Karpas-422 (cell line): ENCODE results near the gene HTR1B. TPM values are rescaled to one million over a fixed set of nuclear protein-coding genes. Genes with fewer than 3 reads are reported as not detected.

Experiments used
- DNase-seq: peaks from one replicate; pipeline ENCODE4 v3.0.0-alpha.2; 2015
- H2AFZ ChIP-seq: fragments of 200-600 bp; sonication (generic); 2 replicates; pipeline ENCODE4 v1.6.1; 2014; ENCODE audit warnings: antibody characterized with exemption, low read length, mixed read lengths
- H3K27ac ChIP-seq: fragments of 200-600 bp; sonication (generic); 2 replicates; pipeline ENCODE4 v1.5.1; 2014; ENCODE audit warnings: mild to moderate bottlenecking, low read length, moderate library complexity
- H3K27me3 ChIP-seq: fragments of 200-600 bp; sonication (generic); 2 replicates; pipeline ENCODE4 v1.6.1; 2014; ENCODE audit warnings: low read length, mixed read lengths
- H3K36me3 ChIP-seq: fragments of 200-600 bp; sonication (generic); 2 replicates; pipeline ENCODE4 v1.6.1; 2014; ENCODE audit warnings: low read length, mixed read lengths; ENCODE audit not compliant: insufficient read depth
- H3K4me1 ChIP-seq: fragments of 200-600 bp; sonication (generic); 2 replicates; pipeline ENCODE4 v1.6.1; 2014; ENCODE audit warnings: mild to moderate bottlenecking, low read length, mixed read lengths
- H3K4me2 ChIP-seq: fragments of 200-600 bp; sonication (generic); 2 replicates; pipeline ENCODE4 v1.6.1; 2014; ENCODE audit warnings: low read length, low read depth, mild to moderate bottlenecking; ENCODE audit not compliant: poor library complexity, severe bottlenecking
- H3K4me3 ChIP-seq: fragments of 200-600 bp; sonication (generic); 2 replicates; pipeline ENCODE4 v1.5.1; 2014; ENCODE audit warnings: mild to moderate bottlenecking, antibody characterized with exemption, low read length, mixed read lengths
- H3K79me2 ChIP-seq: fragments of 200-600 bp; sonication (generic); 2 replicates; pipeline ENCODE4 v1.6.1; 2014; ENCODE audit warnings: mild to moderate bottlenecking, low read length, mixed read lengths
- H3K9ac ChIP-seq: fragments of 200-600 bp; sonication (generic); 2 replicates; pipeline ENCODE4 v1.6.0; 2014; ENCODE audit warnings: low read length
- H3K9me2 ChIP-seq: fragments of 200-600 bp; sonication (generic), shearing (Covaris generic); replicated peaks from 2 replicates; pipeline ENCODE4 v1.6.0; 2014; ENCODE audit warnings: mild to moderate bottlenecking, low read length, moderate library complexity; ENCODE audit not compliant: insufficient read depth
- H3K9me3 ChIP-seq: fragments of 300-700, 200-600 bp; sonication (generic); 2 replicates; pipeline ENCODE4 v1.6.1; 2014; ENCODE audit warnings: low read length, mixed read lengths
- H4K20me1 ChIP-seq: fragments of 200-600 bp; sonication (generic); 2 replicates; pipeline ENCODE4 v1.6.1; 2014; ENCODE audit warnings: mild to moderate bottlenecking, antibody characterized with exemption, low read length, low read depth; ENCODE audit not compliant: insufficient read depth
- total RNA-seq: library from RNA; depleted of rRNA; stranded (reverse); fragments of >200 nt; shearing (Covaris generic); gene quantifications from 2 replicates; pipeline ENCODE4 v1.2.3, GENCODE V29; 2014; ENCODE audit warnings: low replicate concordance; rRNA removed

The HTR1B gene
- total RNA-seq, result not detected in 2 replicates

DNA sequence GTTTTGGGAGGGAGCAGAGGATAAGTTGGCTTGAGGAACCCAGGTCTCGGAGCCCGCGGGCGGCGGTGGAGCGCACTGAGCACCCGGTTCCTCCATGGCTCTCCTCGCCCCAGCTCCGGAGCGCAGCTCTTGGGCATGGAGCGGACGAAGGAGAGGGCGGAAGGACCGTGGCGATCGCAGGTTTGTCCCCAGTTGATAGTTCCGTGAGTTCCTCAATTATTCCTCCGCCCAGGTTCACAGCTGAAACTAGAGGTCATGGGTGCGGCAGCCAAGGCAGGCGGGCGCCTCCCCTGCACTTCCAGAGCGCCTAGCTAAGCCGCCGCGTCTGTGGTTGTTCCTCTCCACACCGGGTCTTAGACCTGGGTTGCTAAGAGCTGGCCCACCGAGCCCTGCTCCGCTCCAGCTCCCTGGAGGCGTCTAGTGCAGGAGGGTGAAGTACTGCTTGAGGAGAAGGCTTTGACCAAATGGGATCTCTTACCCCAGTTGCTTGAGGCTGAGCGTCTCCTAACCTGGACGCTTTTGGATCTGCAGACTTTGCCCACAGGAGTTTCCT, at the start of gene HTR1B:
Gene HTR1B (minus strand): TSS at position 184 of the 553 bp plus-strand sequence. CDS start 88 bp downstream, at position 96.
- no peak for DNase-seq
- Histone ChIP-seq H4K20me1 (no peaks in the 10 kb centered on the region), H3K27me3 (no peaks in the 10 kb centered on the region), H3K79me2 (no peaks in the 10 kb centered on the region), H3K36me3 (no peaks in the 10 kb centered on the region), H3K4me1 (no peaks in the 10 kb centered on the region), H3K9me2 (no peaks in the 10 kb centered on the region), H3K9me3 (peaks cover 3% of the 10 kb centered on the region; the same call in 1 of the 2 replicates), H3K4me3 (no peak within 1 kb of the TSS), H3K27ac (no peak within 1 kb of the TSS), H3K9ac (no peak within 1 kb of the TSS), H3K4me2 (no peak within 1 kb of the TSS), H2AFZ (no peak within 1 kb of the TSS)

GRCh38 chr6:77512554-77512953, 49.3 kb upstream of the HTR1B start:
- Histone ChIP-seq H4K20me1 (no peaks in the 10 kb centered on the region), H3K9me3 (peaks cover 18% of the 10 kb centered on the region)

DNA sequence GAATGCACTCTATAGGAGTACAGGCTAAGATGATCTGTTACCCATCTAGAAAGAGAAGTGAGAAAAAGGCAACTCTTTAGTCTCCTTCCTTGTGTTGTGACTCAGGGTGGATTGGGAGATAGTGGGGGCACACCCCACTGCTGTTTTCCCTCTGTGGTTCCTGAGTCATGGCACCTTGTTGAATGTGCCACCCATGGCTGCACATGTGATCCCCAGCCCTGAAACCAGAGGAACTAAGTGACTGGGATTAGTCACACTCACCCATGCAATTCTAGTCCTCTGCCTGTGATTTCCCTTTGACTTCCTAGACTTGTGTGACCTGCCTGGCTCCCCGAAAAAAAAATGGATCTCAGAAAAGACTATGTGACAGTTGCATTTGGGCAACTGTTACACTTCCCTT, 48.6 kb upstream of the HTR1B start:
- no peaks in the 10 kb centered on the region for H4K20me1 ChIP-seq
- H3K4me2 ChIP-seq, result no peak overlapping the region
- no peak overlapping the region for H2AFZ ChIP-seq
- H3K9ac ChIP-seq, result no peak overlapping the region
- no peak overlapping the region for H3K27ac ChIP-seq
- DNase-seq, result no peak
- no peaks in the 10 kb centered on the region for H3K27me3 ChIP-seq
- no peaks in the 10 kb centered on the region for H3K9me2 ChIP-seq
- no peaks in the 10 kb centered on the region for H3K36me3 ChIP-seq
- peaks cover 18% of the 10 kb centered on the region for H3K9me3 ChIP-seq
- no peaks in the 10 kb centered on the region for H3K79me2 ChIP-seq
- no peak overlapping the region for H3K4me3 ChIP-seq
- H3K4me1 ChIP-seq, result no peaks in the 10 kb centered on the region

More at GRCh38 chr6:77512554-77512953, 49.3 kb upstream of the HTR1B start:
- DNase-seq, result no peak
- Histone ChIP-seq H2AFZ (no peak overlapping the region), H3K79me2 (no peaks in the 10 kb centered on the region), H3K36me3 (no peaks in the 10 kb centered on the region), H3K4me2 (no peak overlapping the region), H3K27me3 (no peaks in the 10 kb centered on the region), H3K4me1 (no peaks in the 10 kb centered on the region), H3K9me2 (no peaks in the 10 kb centered on the region), H3K9ac (no peak overlapping the region), H3K4me3 (no peak overlapping the region), H3K27ac (no peak overlapping the region)

DNA sequence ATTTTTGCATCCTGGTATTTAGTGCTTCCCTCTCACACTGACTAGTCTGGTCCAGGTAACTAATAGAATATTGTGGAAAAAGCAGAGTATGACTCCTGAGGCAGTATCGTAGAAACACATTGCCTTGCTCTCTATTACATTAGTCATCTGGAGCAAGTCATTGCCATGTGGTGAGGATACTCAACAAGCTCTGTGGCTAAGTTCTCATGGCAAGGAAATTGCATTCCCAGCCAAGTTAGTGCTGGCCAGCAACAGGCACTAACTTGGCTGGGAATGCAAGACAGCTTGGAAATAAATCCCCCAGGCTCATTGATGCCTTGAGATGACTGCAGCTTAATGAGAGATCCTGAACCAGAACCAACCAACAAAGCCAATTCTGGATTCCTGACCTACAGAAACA, 39.7 kb upstream of the HTR1B start:
- H3K9ac ChIP-seq, result no peak overlapping the region
- no peak overlapping the region for H2AFZ ChIP-seq
- no peaks in the 10 kb centered on the region for H3K79me2 ChIP-seq
- H3K4me2 ChIP-seq, result no peak overlapping the region
- no peak overlapping the region for H3K27ac ChIP-seq
- no peak overlapping the region for H3K4me3 ChIP-seq
- no peaks in the 10 kb centered on the region for H3K9me2 ChIP-seq
- H3K4me1 ChIP-seq, result no peaks in the 10 kb centered on the region
- H4K20me1 ChIP-seq, result no peaks in the 10 kb centered on the region
- H3K27me3 ChIP-seq, result no peaks in the 10 kb centered on the region
- no peaks in the 10 kb centered on the region for H3K36me3 ChIP-seq
- peaks cover 5% of the 10 kb centered on the region for H3K9me3 ChIP-seq
- DNase-seq, result no peak

DNA sequence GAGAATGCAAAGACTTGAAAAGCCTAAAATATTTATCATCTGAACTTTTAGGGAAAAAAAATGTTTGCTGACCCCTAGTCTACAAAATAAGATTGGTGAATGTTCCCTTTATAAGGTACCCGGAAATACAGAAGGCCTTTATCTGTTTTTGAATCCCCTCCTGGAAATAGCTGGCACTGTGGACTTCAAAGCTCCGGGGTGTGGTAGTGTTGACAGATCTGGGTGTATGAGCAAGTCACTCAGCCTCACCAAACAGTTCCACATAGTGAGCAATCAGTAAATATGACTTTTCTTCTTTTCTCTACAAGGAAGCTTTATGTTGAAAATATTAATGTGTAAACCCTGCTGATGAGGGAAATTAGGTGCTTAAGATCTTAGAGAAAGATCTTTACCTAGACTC, 29.2 kb upstream of the HTR1B start:
- H3K9me2 ChIP-seq, result no peaks in the 10 kb centered on the region
- DNase-seq, result no peak
- H3K9ac ChIP-seq, result no peak overlapping the region
- H2AFZ ChIP-seq, result no peak overlapping the region
- no peak overlapping the region for H3K27ac ChIP-seq
- no peak overlapping the region for H3K4me3 ChIP-seq
- no peaks in the 10 kb centered on the region for H3K27me3 ChIP-seq
- no peaks in the 10 kb centered on the region for H3K79me2 ChIP-seq
- no peaks in the 10 kb centered on the region for H4K20me1 ChIP-seq
- H3K4me2 ChIP-seq, result no peak overlapping the region
- no peaks in the 10 kb centered on the region for H3K36me3 ChIP-seq
- no peaks in the 10 kb centered on the region for H3K4me1 ChIP-seq
- peaks cover 13% of the 10 kb centered on the region; the same call in 1 of the 2 replicates for H3K9me3 ChIP-seq

GRCh38 chr6:77487808-77488425, 24.6 kb upstream of the HTR1B start:
- Histone ChIP-seq H2AFZ (no peak overlapping the region), H3K9me3 (peaks cover 7% of the 10 kb centered on the region; the same call in 1 of the 2 replicates)
- DNase-seq, result no peak

DNA sequence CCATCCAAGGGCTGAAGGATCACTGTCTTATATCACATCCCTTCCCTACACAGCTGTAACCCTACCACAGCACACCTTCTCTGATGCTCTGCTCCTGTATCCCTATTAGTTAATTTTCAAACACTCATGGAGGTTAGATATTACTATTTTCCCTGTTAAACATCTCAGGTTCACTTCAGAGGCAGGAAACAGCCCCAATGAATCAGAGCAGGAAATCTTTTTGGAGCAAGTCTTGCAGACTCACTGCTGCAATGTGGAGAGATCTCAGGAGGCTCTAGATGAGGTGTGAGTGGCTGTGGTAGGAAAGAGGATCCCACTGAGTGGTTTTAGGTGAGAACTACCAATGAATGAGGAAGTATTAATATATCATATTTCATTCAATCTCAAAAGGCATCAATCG, 19.7 kb upstream of the HTR1B start:
- Histone ChIP-seq H3K4me3 (no peak overlapping the region), H4K20me1 (no peaks in the 10 kb centered on the region), H3K4me2 (no peak overlapping the region)

More at GRCh38 chr6:77487808-77488425, 24.6 kb upstream of the HTR1B start:
- Histone ChIP-seq H3K4me3 (no peak overlapping the region), H3K9ac (no peak overlapping the region), H4K20me1 (no peaks in the 10 kb centered on the region), H3K36me3 (no peaks in the 10 kb centered on the region), H3K27me3 (no peaks in the 10 kb centered on the region), H3K27ac (no peak overlapping the region), H3K4me1 (no peaks in the 10 kb centered on the region), H3K4me2 (no peak overlapping the region), H3K9me2 (no peaks in the 10 kb centered on the region), H3K79me2 (no peaks in the 10 kb centered on the region)

GRCh38 chr6:77474973-77475372, 11.7 kb upstream of the HTR1B start:
- Histone ChIP-seq H4K20me1 (no peaks in the 10 kb centered on the region), H3K9ac (no peak overlapping the region), H3K27me3 (no peaks in the 10 kb centered on the region), H2AFZ (no peak overlapping the region), H3K4me3 (no peak overlapping the region), H3K9me3 (no peaks in the 10 kb centered on the region), H3K27ac (no peak overlapping the region), H3K79me2 (no peaks in the 10 kb centered on the region), H3K36me3 (no peaks in the 10 kb centered on the region), H3K4me2 (no peak overlapping the region), H3K4me1 (no peaks in the 10 kb centered on the region), H3K9me2 (no peaks in the 10 kb centered on the region)
- no peak for DNase-seq

More for the DNA sequence above, 19.7 kb upstream of the HTR1B start:
- H3K9ac ChIP-seq, result no peak overlapping the region
- no peaks in the 10 kb centered on the region for H3K9me2 ChIP-seq
- no peak for DNase-seq
- H2AFZ ChIP-seq, result no peak overlapping the region
- H3K27me3 ChIP-seq, result no peaks in the 10 kb centered on the region
- H3K4me1 ChIP-seq, result no peaks in the 10 kb centered on the region
- peaks cover 4% of the 10 kb centered on the region; the same call in 1 of the 2 replicates for H3K9me3 ChIP-seq
- H3K79me2 ChIP-seq, result no peaks in the 10 kb centered on the region
- no peaks in the 10 kb centered on the region for H3K36me3 ChIP-seq
- H3K27ac ChIP-seq, result no peak overlapping the region
